Suprapubic skin (tissue), 4 donors: ENCODE measurements around the gene CLMN. TPM values are rescaled to one million over a fixed set of nuclear protein-coding genes. Genes with fewer than 3 reads are reported as not detected.

ENCODE experiments used
- DNase-seq, 2 donors: peaks; one replicate each; pipeline ENCODE4 v3.0.0-alpha.2; 2019; ENCODE audit warnings: low spot score in 2 of 2
- H3K27ac ChIP-seq: fragments of 200-600 bp; sonication (generic); one replicate; pipeline ENCODE4 v1.5.1; 2019
- H3K27me3 ChIP-seq: fragments of 200-600 bp; sonication (generic); one replicate; pipeline ENCODE4 v1.5.1; 2019
- H3K36me3 ChIP-seq: fragments of 200-600 bp; sonication (generic); one replicate; pipeline ENCODE4 v1.5.1; 2019
- H3K4me1 ChIP-seq: fragments of 200-600 bp; sonication (generic); one replicate; pipeline ENCODE4 v1.5.1; 2019
- H3K4me3 ChIP-seq: fragments of 200-600 bp; sonication (generic); one replicate; pipeline ENCODE4 v1.5.1; 2019; ENCODE audit warnings: mild to moderate bottlenecking
- H3K9me3 ChIP-seq: fragments of 200-600 bp; sonication (generic); one replicate; pipeline ENCODE4 v1.5.1; 2019
- CTCF ChIP-seq, 2 donors: fragments of 200-600 bp in 1 of 2; fragments of 450-650 bp in 1 of 2; sonication (generic) in 1 of 2; IDR thresholded peaks; one replicate each; pipeline ENCODE4 v1.5.1; 2016 to 2019; ENCODE audit warnings: antibody characterized with exemption in 2 of 2, mild to moderate bottlenecking in 1 of 2, moderate library complexity in 1 of 2
- EP300 ChIP-seq: sonication (generic); formaldehyde crosslinking; IDR thresholded peaks from one replicate; pipeline ENCODE4 v1.6.1; 2017; ENCODE audit warnings: antibody characterized with exemption
- POLR2A ChIP-seq, 2 donors: fragments of 450-650 bp; IDR thresholded peaks; one replicate each; pipeline ENCODE4 v1.6.1; 2017; ENCODE audit warnings: antibody characterized with exemption in 2 of 2, mild to moderate bottlenecking in 2 of 2, moderate library complexity in 2 of 2
- POLR2AphosphoS5 ChIP-seq, 3 donors: sonication (generic); formaldehyde crosslinking; IDR thresholded peaks; one replicate each; pipeline ENCODE4 v1.6.1; 2017; ENCODE audit warnings: antibody characterized with exemption in 3 of 3
- WGBS: methylation state at CpG from one replicate; pipeline ENCODE4 v1.1.5; 2018; 5-methylcytosine and 5-hydroxymethylcytosine counted together
- total RNA-seq, 4 donors: library from RNA; depleted of rRNA; stranded (reverse); fragments of >200 nt; gene quantifications; one replicate each; pipeline ENCODE4 v1.1.0, GENCODE V29; 2016

Gene CLMN
- total RNA-seq, 4 donors from 2014 or later, result 5.0 to 25.7 (median 7.0) TPM

GRCh38 chr14:95326987-95327386 lies 7.3 kb upstream of the CLMN start:
- Histone ChIP-seq H3K4me3 (no peak overlapping the region), H3K36me3 (no peaks in the 10 kb centered on the region), H3K27ac (no peak overlapping the region), H3K27me3 (no peaks in the 10 kb centered on the region), H3K4me1 (peaks cover 4% of the 10 kb centered on the region), H3K9me3 (no peaks in the 10 kb centered on the region)
- DNase-seq, result no peak
- WGBS, result 90% methylated on average over 2 of the region's 3 CpGs
- TF ChIP-seq CTCF (IDR thresholded peaks at IDR 0.05) (no peak), EP300 (no peak), POLR2AphosphoS5 (IDR thresholded peaks at IDR 0.05) (no peak)

GRCh38 chr14:95323917-95324316 lies 4.2 kb upstream of the CLMN start:
- Histone ChIP-seq H3K27me3 (no peaks in the 10 kb centered on the region), H3K27ac (no peak overlapping the region), H3K9me3 (no peaks in the 10 kb centered on the region), H3K36me3 (no peaks in the 10 kb centered on the region), H3K4me3 (no peak overlapping the region), H3K4me1 (peaks cover 22% of the 10 kb centered on the region)
- DNase-seq, result no peak
- TF ChIP-seq EP300 (no peak), POLR2AphosphoS5 (IDR thresholded peaks at IDR 0.05) (no peak), CTCF (IDR thresholded peaks at IDR 0.05) (no peak), POLR2A (IDR thresholded peaks at IDR 0.05) (no peak)
- 76% methylated on average over 6 of the region's 7 CpGs for WGBS

GRCh38 chr14:95323361-95323760 lies 3.7 kb upstream of the CLMN start:
- Histone ChIP-seq H3K27ac (no peak overlapping the region), H3K4me1 (peaks cover 24% of the 10 kb centered on the region), H3K36me3 (no peaks in the 10 kb centered on the region), H3K4me3 (no peak overlapping the region), H3K27me3 (no peaks in the 10 kb centered on the region), H3K9me3 (no peaks in the 10 kb centered on the region)
- TF ChIP-seq POLR2AphosphoS5 (IDR thresholded peaks at IDR 0.05), result no peak
- no peak for TF ChIP-seq EP300
- no peak for TF ChIP-seq POLR2A (IDR thresholded peaks at IDR 0.05)
- TF ChIP-seq CTCF (IDR thresholded peaks at IDR 0.05), result no peak
- DNase-seq, result no peak
- WGBS, result 78% methylated on average over 6 of the region's 6 CpGs

- no peak overlapping the region for H3K4me3 ChIP-seq
- no peak for TF ChIP-seq EP300
- no peak for TF ChIP-seq POLR2A (IDR thresholded peaks at IDR 0.05)
- no peak for TF ChIP-seq CTCF (IDR thresholded peaks at IDR 0.05)
- no peak for TF ChIP-seq POLR2AphosphoS5 (IDR thresholded peaks at IDR 0.05)
- H3K27me3 ChIP-seq, result no peaks in the 10 kb centered on the region
- WGBS, result 51% methylated on average over 4 of the region's 4 CpGs
- no peaks in the 10 kb centered on the region for H3K9me3 ChIP-seq
- no peaks in the 10 kb centered on the region for H3K36me3 ChIP-seq
- peaks cover 24% of the 10 kb centered on the region for H3K4me1 ChIP-seq
- DNase-seq, result no peak
- no peak overlapping the region for H3K27ac ChIP-seq
Observed at GRCh38 chr14:95322651-95323050, 2.9 kb upstream of the CLMN start.

- TF ChIP-seq CTCF (IDR thresholded peaks at IDR 0.05) (no peak), POLR2AphosphoS5 (IDR thresholded peaks at IDR 0.05) (no peak), POLR2A (IDR thresholded peaks at IDR 0.05) (no peak), EP300 (no peak)
- no peaks in the 10 kb centered on the region for H3K27me3 ChIP-seq
- H3K4me3 ChIP-seq, result no peak overlapping the region
- WGBS, result 82% methylated on average over 5 of the region's 5 CpGs
- peaks cover 24% of the 10 kb centered on the region for H3K4me1 ChIP-seq
- no peak for DNase-seq
- no peaks in the 10 kb centered on the region for H3K36me3 ChIP-seq
- no peak overlapping the region for H3K27ac ChIP-seq
- no peaks in the 10 kb centered on the region for H3K9me3 ChIP-seq
Observed at GRCh38 chr14:95321693-95322455, 2.2 kb upstream of the CLMN start.
